Activated CD4-positive, alpha-beta T cell treated with anti-CD3 and anti-CD28 coated beads, Interleukin-2, Interleukin-6, amounts not matched to agents 100 ng/mL and 50 ng/mL, durations not matched to agents 16 hours and 8 hours (primary cell): ENCODE results near the gene MACROD2.
"Not testable (repeated sequence)": the region's sequence is repeated elsewhere in the genome, so short reads cannot be mapped to it uniquely, and the experiment has no call there.

Source experiments
- DNase-seq: peaks from one replicate; pipeline ENCODE4 v3.0.0-alpha.2; 2020

The MACROD2 gene

GRCh38 chr20:15511551-15511950 lies 1516.2 kb downstream of the MACROD2 start:
- DNase-seq, result no peak

DNA sequence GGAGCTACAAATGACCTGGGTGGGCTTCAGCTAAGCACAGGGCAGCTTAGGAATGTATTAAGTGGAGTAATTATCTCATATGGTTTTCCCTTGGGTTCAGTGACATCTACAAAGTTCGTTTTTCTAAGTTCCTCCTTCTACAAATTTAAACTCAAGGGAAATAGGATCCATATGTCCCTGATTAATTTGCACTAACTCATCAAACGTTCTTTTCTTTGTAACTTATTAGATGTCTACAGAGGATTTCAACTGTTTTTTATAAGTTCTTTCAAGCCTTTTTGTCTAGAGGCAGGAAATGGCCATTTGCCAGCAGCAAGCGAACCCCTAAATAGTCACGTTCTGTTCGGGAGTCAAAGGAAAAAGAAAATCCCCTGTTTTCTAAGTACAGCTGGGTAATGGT lies 1517.6 kb downstream of the MACROD2 start:
- no peak for DNase-seq

- no peak for DNase-seq
These were observed 1520.4 kb downstream of the MACROD2 start for GRCh38 chr20:15515691-15516090.

- no peak for DNase-seq
These were observed 1525.7 kb downstream of the MACROD2 start for GRCh38 chr20:15520930-15521524.

- no peak for DNase-seq
These were observed 1528.1 kb downstream of the MACROD2 start for GRCh38 chr20:15523400-15523799.

DNA sequence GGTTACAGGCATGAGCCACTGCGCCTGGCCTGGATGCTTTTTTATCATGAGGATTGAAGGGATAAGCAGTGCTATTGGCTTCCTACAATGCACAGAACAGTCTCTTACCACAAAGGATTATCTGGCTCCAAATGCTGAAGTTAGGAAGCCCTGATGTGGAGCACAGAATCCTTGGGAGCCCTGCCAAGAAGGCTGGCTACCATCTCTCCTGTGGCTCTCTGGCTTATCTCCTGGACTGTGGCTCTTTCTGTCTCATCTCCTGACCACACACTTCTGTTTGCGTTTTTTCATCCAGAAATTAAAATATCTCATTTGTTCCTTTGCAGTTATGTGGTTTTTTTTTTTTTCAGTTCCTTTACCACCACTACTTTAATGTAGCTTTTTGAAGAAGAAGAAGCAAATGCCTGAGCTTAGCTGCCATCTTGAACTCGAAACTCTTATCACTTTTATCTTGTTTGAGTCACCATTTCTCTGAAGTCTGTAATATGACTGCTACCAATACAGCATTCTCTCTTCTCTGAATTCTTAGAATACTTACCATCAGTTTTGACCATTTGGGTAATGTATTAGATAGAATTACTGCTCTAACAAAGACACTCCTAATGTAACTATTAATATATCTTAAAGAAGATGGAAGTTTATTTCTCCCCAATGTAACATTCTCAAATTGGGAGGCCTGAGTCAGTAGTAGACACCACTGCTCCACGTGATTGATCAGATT lies 1533.2 kb downstream of the MACROD2 start:
- no peak for DNase-seq

DNA sequence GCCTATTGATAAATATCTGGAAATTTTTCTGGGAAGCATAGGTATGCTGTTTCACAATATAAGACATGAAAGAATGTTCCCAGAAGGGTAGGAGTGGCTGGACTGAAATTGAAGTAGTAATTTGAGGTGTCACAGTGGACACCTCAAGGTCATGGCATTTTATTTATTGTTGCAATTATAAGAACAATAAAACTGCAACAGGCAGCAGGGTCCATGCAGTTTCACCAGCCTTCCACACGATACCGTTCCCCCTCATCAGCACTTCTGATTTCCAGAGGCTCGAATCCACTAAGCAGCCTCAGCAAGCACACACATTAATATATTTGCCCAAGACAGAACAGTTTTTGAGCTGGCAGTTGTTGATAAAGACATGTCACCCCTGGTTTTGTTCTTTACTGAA lies 1540.5 kb downstream of the MACROD2 start:
- no peak for DNase-seq

GRCh38 chr20:15537200-15537599 lies 1541.9 kb downstream of the MACROD2 start:
- DNase-seq, result not testable (repeated sequence)

- DNase-seq, result no peak
These were observed 1547.3 kb downstream of the MACROD2 start for GRCh38 chr20:15542655-15543054.

GRCh38 chr20:15544742-15545141 lies 1549.4 kb downstream of the MACROD2 start:
- no peak for DNase-seq

DNA sequence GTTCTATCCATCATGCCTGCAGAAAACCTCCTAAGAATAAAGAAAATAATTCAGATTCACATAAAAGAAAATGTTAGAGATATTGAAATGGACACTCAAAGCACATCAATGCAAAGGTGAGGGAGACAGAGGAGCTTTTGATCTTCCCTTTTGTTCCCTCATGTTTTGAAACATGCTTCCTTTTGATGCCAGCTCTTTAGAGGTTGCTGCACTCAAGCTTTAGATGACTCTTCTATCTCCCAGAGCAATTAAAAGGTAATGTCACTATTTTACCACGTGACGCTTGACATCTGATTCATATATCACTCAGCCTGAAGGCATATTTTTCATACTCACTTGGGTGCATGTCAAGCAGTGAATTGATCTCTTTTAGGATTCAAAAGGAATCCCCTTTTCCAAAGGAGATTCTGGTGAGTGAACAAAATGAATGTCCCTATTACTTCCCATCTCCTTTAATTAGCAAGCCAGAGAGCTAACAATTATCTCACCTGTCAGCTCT lies 1551.3 kb downstream of the MACROD2 start:
- DNase-seq, result no peak

DNA sequence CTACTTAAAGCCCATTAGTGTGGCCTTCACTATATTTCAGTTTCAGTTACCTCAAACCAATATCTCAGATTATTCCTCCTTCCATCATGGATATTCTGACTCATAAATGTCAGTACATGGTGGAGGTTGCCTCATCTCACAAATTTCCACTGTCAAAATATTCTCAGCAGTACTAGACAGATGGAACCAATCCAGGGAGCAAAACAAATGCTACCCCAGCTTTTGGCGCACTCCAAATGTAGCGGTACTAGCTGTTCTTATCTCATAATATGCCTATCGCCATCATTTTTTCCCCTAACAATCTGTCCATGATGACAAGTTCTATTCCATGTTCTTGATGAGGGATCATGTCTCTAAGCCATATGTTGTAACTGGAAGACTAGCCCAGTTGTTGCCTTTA lies 1551.8 kb downstream of the MACROD2 start:
- DNase-seq, result no peak

- no peak for DNase-seq
These were observed 1555.0 kb downstream of the MACROD2 start for GRCh38 chr20:15550116-15550870.

DNA sequence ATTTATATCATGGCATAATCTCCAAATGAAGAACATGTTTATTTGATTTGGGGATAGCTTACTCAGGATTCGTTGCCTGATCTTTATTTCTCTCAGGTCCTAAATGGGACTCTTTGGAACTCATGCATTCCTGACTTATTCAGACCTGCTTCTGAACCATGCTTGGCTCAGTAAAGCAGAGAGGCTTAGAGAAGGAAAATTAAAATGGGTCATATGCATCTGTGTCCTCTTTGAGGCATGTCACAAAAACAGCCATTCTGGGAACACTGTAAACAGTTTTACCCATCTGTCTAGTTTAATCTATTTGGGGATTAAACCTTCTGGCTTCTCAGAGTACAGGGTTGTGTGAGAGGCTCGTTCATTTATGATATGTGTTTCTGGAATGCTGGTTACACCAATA lies 1560.6 kb downstream of the MACROD2 start:
- DNase-seq, result no peak

DNA sequence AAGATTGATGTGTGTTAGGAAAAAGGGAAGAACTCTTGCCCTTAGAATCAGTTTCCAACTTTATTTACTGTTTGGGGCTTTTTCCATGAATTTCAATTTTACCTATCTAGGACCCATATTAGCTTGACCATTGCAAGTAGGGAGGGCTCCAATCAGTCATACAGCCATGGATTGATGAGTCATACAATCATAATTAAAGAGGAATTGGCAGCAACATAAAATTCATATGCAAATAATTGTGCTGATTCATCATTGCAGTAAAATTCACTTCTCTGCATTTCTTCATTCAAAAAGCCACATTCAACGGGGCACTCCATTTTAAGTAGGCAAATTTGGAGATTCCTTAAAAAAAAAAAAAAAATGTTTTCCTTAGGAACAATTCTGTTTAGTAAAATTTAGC lies 1561.6 kb downstream of the MACROD2 start:
- DNase-seq, result no peak

DNA sequence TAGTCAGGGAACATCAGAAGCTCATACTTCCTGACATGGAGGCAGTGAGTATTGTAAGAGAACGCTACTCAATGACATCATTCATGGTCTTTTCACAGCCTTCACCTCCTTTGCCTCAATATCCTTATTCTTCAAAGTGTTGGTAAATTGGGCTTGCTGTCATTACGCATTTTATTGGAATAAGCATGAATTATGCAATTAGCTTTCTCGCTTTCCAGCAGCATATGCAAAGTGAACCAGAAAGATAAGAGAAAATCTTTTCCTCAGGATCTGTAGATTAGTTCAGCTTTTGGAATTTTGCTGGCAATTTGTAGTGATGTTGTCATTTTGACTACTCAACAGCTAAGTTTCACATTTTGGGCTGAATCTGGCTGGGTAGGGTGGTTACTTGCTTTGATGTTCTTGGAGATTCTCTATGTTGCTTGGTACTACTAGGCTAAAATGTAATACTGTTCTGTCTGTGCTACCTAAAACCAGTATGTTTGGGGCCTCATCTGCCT lies 1565.8 kb downstream of the MACROD2 start:
- DNase-seq, result no peak

DNA sequence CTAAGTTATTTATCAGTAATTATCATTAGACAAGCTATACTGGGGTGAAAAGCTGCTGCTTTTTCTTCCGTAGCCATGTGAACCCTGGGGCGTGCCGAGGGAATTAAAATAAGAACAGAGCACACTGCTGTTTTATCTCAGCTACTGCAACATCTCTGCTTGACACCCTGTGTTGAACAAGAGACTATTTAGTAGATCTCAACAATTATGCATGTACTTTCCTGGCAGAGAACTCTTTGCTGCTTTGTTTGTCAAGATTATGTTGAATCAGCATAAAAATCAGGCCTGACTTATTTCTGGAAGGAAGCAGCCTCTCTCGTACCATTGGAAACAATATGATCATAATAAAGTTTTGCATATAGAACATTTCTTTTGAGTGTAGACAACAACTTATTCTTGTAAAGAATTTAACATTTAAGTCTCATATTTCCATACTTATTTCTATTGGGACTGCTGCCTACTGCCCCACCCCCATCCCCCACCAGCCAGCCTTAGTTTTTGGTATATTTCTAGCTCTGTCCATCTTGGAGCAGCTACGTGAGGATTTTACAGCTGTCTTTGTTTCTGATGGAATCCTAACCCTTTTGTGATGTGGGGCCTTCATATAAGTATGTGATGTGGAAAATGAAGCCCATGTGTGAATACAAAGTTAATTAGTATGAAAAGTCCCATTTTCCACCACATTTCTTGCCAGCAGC lies 1566.5 kb downstream of the MACROD2 start:
- no peak for DNase-seq

- DNase-seq, result no peak
These were observed 1568.5 kb downstream of the MACROD2 start for GRCh38 chr20:15563836-15564235.

DNA sequence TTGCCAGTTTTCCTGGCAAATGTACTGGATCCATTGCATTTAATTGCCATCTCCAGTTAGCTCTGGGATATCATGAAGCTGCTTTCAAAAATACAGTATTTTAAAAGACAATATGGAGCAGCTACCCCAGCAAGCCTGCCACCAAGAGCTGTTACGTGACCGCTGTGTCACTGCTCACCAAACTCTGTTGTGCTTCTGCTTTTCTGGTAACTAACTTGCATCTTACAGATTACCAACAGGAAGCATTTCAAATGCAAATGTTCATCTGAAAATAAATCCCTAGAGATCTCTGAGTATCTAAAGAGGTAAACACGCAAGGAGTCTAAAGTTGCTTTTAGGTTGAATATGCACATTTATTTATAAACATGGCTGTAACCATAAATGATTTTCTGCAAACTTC lies 1569.7 kb downstream of the MACROD2 start:
- no peak for DNase-seq

DNA sequence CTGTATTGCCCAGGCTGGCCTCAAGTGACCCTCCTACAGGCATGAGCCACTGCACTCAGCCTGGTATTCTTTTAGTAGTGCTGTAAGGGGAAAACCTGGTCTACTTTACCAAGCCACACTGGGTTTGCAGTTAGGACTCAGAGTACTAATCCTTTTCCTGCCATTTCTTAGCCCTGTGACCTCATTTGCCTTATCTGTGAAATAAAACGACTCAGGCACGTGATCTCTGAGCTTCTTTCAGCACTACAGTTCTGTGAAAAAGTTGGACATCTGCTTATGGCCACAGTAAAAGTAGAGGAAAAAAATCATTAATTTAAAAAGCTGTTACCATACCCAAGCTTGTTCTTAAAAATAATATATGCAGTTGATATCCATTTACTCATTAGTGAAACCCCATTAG lies 1570.5 kb downstream of the MACROD2 start:
- no peak for DNase-seq

DNA sequence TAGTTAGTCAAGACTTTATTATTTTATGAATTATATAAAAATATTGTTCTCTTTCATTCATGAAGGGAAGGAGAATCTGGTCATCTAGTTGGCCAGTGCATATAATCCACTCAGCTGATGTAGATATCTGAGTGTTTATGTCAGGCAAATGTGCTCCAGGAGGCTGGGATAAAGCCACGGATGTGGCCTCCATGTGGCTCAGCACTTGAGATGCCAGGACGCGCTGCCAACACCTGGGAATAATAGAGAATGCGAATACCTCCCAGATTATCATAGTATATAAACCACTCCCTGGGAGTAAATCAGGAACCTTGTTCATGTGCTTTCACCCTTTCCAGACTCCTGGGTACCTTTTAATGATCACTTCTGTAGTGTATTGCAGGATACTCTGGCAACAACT lies 1571.9 kb downstream of the MACROD2 start:
- DNase-seq, result no peak

DNA sequence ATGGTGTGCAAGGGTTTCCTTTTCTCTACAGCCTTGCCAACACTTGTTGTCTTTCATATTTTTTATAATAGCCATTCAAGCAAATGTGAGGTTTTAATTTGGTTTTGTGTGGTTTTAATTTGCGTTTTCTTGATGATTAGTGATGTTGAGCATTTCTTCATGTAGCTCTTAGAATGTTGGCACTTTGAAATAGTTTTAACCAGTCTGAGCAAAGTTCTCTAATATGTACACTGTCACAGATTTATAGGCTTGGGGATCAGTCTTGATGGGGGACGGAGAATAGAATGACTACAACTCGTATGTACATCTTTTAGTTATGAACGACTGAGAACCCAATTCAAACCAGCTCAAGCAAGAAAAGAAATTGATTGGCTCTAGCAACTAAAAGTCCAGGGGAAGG lies 1574.8 kb downstream of the MACROD2 start:
- no peak for DNase-seq

- DNase-seq, result no peak
These were observed 1575.7 kb downstream of the MACROD2 start for GRCh38 chr20:15571056-15571455.
